GM21786 (cell line): ENCODE data around the gene SEMA5A.

ENCODE experiments used
- ATAC-seq: cut with Tn5 transposase; IDR thresholded peaks from one replicate; pipeline ENCODE4 v1.9.1; 2021; ENCODE audit not compliant: unreplicated experiment

SEMA5A gene

GRCh38 chr5:9483243-9483642 lies 62.6 kb downstream of the SEMA5A start:
- no peak for ATAC-seq

GRCh38 chr5:9482381-9482780 lies 63.5 kb downstream of the SEMA5A start:
- no peak for ATAC-seq

- ATAC-seq = no peak
Measured at GRCh38 chr5:9480499-9480898, 65.4 kb downstream of the SEMA5A start.

GRCh38 chr5:9479990-9480389 lies 65.9 kb downstream of the SEMA5A start:
- ATAC-seq = no peak

GRCh38 chr5:9479361-9479760 lies 66.5 kb downstream of the SEMA5A start:
- ATAC-seq = no peak

- no peak for ATAC-seq
Measured at GRCh38 chr5:9477537-9477936, 68.3 kb downstream of the SEMA5A start.

GRCh38 chr5:9474219-9475002 lies 71.5 kb downstream of the SEMA5A start:
- ATAC-seq = no peak

- no peak for ATAC-seq
Measured at GRCh38 chr5:9473624-9474023, 72.3 kb downstream of the SEMA5A start.

GRCh38 chr5:9470410-9470809 lies 75.5 kb downstream of the SEMA5A start:
- ATAC-seq = no peak

GRCh38 chr5:9468060-9468388 lies 77.9 kb downstream of the SEMA5A start:
- no peak for ATAC-seq

- no peak for ATAC-seq
Measured at GRCh38 chr5:9467199-9468059, 78.4 kb downstream of the SEMA5A start.

GRCh38 chr5:9466697-9467096 lies 79.2 kb downstream of the SEMA5A start:
- no peak for ATAC-seq

GRCh38 chr5:9464478-9464877 lies 81.4 kb downstream of the SEMA5A start:
- ATAC-seq = no peak

GRCh38 chr5:9462109-9462508 lies 83.8 kb downstream of the SEMA5A start:
- ATAC-seq = no peak

- no peak for ATAC-seq
Measured at GRCh38 chr5:9460885-9461645, 84.8 kb downstream of the SEMA5A start.

- no peak for ATAC-seq
Measured at GRCh38 chr5:9456435-9457042, 89.3 kb downstream of the SEMA5A start.

- no peak for ATAC-seq
Measured at GRCh38 chr5:9455826-9456434, 89.9 kb downstream of the SEMA5A start.

GRCh38 chr5:9454491-9454890 lies 91.4 kb downstream of the SEMA5A start:
- ATAC-seq = no peak

GRCh38 chr5:9454012-9454481 lies 91.8 kb downstream of the SEMA5A start:
- ATAC-seq = no peak

GRCh38 chr5:9453480-9454011 lies 92.3 kb downstream of the SEMA5A start:
- no peak for ATAC-seq
